ENCODE measurements around the gene TLR5. TPM values are rescaled to one million over a fixed set of nuclear protein-coding genes. Genes with fewer than 3 reads are reported as not detected.
A peak's percentile ranks its signal among the peaks of the same experiment; 100 is the strongest.

The TLR5 gene, protein sequence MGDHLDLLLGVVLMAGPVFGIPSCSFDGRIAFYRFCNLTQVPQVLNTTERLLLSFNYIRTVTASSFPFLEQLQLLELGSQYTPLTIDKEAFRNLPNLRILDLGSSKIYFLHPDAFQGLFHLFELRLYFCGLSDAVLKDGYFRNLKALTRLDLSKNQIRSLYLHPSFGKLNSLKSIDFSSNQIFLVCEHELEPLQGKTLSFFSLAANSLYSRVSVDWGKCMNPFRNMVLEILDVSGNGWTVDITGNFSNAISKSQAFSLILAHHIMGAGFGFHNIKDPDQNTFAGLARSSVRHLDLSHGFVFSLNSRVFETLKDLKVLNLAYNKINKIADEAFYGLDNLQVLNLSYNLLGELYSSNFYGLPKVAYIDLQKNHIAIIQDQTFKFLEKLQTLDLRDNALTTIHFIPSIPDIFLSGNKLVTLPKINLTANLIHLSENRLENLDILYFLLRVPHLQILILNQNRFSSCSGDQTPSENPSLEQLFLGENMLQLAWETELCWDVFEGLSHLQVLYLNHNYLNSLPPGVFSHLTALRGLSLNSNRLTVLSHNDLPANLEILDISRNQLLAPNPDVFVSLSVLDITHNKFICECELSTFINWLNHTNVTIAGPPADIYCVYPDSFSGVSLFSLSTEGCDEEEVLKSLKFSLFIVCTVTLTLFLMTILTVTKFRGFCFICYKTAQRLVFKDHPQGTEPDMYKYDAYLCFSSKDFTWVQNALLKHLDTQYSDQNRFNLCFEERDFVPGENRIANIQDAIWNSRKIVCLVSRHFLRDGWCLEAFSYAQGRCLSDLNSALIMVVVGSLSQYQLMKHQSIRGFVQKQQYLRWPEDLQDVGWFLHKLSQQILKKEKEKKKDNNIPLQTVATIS
- total RNA-seq (10 to 100 TPM in 6 of 7 donors, 1 to 10 TPM in 1; 7.7 to 38.8 (median 29.3) TPM), polyA plus RNA-seq (10 to 100 TPM in 1 of 2 donors, 1 to 10 TPM in 1; 9.9 to 22.3 TPM)
- long read RNA-seq, donor 1, full-length matches to known transcripts, result 16 of 71 reads
- long read RNA-seq, donor 1, partial matches to known transcripts, result 6 of 71 reads
- long read RNA-seq, donor 1, other reads (novel, unspliced or antisense), result 49 of 71 reads
- long read RNA-seq, donor 2, full-length matches to known transcripts, result 1 of 1 reads
- long read RNA-seq, donor 2, partial matches to known transcripts, result 0 of 1 reads
- long read RNA-seq, donor 2, other reads (novel, unspliced or antisense), result 0 of 1 reads
- long read RNA-seq, donor 3, full-length matches to known transcripts, result 18 of 70 reads
- long read RNA-seq, donor 3, partial matches to known transcripts, result 1 of 70 reads
- long read RNA-seq, donor 3, other reads (novel, unspliced or antisense), result 51 of 70 reads

DNA sequence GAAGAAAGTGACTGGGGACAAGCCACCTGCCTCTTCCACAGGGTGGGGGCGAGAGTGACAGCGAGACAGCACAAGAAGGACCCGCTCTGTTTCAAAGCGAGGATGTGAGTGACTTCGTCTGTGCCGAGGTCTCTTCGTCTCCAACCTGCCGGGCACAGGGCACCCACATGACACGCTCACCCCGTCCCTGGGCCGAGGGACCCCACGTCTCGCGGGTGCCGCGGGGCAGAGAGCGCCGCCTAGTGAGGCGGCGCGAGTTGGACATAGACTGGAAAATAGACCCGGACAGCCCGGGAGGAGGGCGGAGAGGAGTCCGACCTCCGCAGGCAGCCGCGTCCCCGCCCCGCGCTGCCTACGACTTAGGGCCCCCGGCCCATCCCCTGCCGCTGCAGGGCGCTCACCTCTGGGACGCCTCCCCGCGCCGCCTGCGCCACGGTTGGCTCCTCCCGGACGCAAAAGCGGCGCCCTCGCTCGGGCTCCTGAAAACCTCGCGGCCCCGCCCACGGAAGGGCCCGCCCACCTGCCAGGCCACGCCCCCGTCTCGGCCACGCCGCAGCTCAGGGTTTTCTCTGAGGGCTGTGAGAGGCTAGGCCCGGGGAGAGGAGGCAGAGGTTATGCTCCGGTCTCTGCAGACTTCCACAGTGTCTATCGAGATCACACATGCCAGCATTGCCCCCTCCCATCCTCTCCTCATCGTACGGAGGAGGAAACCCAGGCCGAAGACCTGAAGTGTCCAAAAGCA lies at the start of gene TLR5:
TSS of gene TLR5 (minus strand) at position 454 of the 742 bp plus-strand sequence. CDS start 30,217 bp downstream, outside the sequence.
- WGBS, 3 donors, result 2 to 4% (median 2%) methylated on average over 35 to 63 of the region's 63 CpGs
- H3K9me3 ChIP-seq, result no peaks in the 10 kb centered on the region
- H3K4me1 ChIP-seq (ENCODE audit: insufficient read depth), result peaks cover 13% of the 10 kb centered on the region
- peak within 1 kb of the TSS; percentile 65 for H3K4me3 ChIP-seq
- no peaks in the 10 kb centered on the region for H3K27me3 ChIP-seq
- H3K36me3 ChIP-seq, result no peaks in the 10 kb centered on the region
- H3K27ac ChIP-seq, result peak within 1 kb of the TSS; percentile 26 to 75
- intact Hi-C loops (cut with DNase I), result no loop called here
- peak; percentile 90 to 95 (median 92) for DNase-seq
- TF ChIP-seq POLR2A (IDR thresholded peaks at IDR 0.05) (peak; percentile 45), EP300 (IDR thresholded peaks at IDR 0.05) (no peak)
- TF ChIP-seq, protein P1, sequence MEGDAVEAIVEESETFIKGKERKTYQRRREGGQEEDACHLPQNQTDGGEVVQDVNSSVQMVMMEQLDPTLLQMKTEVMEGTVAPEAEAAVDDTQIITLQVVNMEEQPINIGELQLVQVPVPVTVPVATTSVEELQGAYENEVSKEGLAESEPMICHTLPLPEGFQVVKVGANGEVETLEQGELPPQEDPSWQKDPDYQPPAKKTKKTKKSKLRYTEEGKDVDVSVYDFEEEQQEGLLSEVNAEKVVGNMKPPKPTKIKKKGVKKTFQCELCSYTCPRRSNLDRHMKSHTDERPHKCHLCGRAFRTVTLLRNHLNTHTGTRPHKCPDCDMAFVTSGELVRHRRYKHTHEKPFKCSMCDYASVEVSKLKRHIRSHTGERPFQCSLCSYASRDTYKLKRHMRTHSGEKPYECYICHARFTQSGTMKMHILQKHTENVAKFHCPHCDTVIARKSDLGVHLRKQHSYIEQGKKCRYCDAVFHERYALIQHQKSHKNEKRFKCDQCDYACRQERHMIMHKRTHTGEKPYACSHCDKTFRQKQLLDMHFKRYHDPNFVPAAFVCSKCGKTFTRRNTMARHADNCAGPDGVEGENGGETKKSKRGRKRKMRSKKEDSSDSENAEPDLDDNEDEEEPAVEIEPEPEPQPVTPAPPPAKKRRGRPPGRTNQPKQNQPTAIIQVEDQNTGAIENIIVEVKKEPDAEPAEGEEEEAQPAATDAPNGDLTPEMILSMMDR (IDR thresholded peaks at IDR 0.05), result peak; percentile 60 to 84 (median 71)

DNA sequence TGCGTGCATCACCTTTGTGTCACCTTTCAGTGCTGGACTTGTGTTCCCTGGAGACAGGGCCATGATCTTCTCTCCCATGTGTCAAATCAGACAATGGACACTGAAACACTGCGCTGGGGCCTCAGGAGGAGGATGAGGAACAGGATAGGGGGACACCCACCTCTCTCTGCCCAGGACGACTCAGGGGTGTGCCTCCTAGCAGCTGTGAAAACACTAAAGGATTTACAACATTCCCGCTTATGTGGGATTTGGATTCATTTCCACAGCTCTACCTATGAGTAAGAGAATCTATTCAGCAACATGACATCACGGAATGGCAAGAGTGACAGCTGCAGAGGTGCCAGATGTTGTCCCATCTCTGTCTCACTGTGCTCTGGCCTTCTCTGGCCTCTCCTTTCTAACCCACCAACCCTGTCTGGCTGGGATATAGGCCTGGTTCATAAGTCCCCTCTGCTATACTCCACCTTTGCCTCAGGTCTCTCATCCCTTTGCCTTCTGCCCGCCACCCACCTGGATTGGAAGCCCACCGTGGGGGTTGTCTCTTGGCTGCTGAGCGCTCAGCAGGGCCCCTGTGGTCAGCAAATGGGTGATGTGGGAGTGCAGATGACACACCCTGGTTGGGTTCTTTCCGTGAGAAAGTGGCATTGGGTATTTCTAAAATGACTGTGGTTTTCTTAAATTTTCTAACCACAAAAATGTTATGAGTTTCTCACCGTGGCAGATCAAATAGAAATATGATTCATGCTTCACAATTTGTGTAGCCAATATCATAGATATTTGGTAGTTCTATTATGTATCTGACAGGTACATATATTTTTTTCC lies 47.1 kb upstream of the TLR5 start:
- no peaks in the 10 kb centered on the region for H3K27me3 ChIP-seq
- WGBS, 3 donors, result 69 to 78% (median 73%) methylated on average over 10 of the region's 10 CpGs
- H3K4me1 ChIP-seq (ENCODE audit: insufficient read depth), result no peaks in the 10 kb centered on the region
- H3K4me3 ChIP-seq, result no peak overlapping the region
- intact Hi-C loops (cut with DNase I), result no loop called here
- H3K36me3 ChIP-seq, result no peaks in the 10 kb centered on the region
- no peaks in the 10 kb centered on the region for H3K9me3 ChIP-seq
- no peak overlapping the region for H3K27ac ChIP-seq
- TF ChIP-seq, protein P1 (IDR thresholded peaks at IDR 0.05), result no peak
- TF ChIP-seq EP300 (IDR thresholded peaks at IDR 0.05) (no peak), POLR2A (IDR thresholded peaks at IDR 0.05) (no peak)
- no peak for DNase-seq

DNA sequence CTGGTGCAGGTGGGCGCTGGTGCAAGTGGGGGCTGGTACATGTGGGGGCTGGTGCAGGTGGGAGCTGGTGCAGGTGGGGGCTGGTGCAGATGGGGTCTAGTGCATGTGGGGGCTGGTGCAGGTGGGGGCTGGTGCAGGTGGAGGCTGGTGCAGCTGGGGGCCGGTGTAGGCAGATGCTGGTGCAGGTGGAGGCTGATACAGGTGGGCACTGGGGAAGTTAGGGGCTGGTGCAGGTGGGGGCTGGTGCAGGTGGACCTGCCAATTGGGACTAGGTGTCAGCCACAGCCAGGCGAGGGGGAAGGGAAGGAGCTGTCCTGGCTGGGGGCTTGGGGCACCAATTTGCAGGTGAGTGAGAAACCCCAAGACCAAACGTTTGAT lies 46.5 kb upstream of the TLR5 start:
- 68 to 87% (median 78%) methylated on average over 4 of the region's 4 CpGs for WGBS, 3 donors
- no peaks in the 10 kb centered on the region for H3K4me1 ChIP-seq (ENCODE audit: insufficient read depth)
- no peak overlapping the region for H3K4me3 ChIP-seq
- no peaks in the 10 kb centered on the region for H3K36me3 ChIP-seq
- no peaks in the 10 kb centered on the region for H3K27me3 ChIP-seq
- H3K27ac ChIP-seq, result no peak overlapping the region
- intact Hi-C loops (cut with DNase I), result no loop called here
- no peaks in the 10 kb centered on the region for H3K9me3 ChIP-seq
- TF ChIP-seq, protein P1 (IDR thresholded peaks at IDR 0.05), result no peak
- DNase-seq, result no peak
